ENCODE measurements around the gene ABCB6.

The ABCB6 gene

DNA sequence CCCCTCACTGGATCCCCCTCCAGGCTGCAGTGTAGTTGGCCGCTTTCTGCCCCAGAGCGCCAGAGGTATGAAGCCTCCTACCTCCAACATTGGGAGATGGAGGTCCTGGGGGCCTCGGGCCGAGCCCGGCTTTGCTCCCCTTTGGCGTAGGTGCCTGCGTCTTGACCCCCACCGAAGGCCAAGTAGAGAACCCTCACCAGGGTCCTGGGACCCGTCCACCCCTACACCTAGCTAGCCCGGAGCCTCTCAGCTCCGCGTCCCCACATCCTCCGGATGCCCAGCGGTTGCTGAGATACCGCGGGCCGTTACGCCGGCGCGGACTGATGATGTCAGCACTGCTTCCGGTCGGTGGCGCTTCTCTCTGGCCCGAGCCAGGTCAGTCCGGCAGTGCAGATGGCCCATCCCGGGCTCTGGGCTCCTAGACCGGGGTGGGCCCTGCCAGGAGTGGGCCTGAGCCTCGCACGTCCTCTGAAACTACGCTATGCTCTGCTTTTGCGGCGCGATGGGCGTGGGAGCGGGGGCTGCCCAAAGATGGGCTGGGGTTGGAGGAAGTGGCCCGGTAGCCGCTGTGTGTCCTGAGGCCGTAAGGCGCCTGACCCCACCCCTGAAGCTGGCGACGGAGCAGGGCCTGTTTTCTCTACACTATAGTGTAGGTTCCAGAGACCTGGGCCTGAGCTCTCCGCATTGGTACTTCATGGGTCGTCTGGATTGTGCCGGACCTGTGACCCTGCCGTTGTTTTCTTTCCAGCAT, 26.6 kb upstream of the ABCB6 start, which contains the start of the genes GLB1L and STK16:
GLB1L (minus strand) TSS at position 297 of the 751 bp plus-strand sequence. CDS start 1,871 bp downstream, outside the sequence.
STK16 (plus strand) TSS at position 332 of the 751 bp plus-strand sequence. CDS start 521 bp downstream, outside the sequence.
- DNase-seq = peak; percentile 90

DNA sequence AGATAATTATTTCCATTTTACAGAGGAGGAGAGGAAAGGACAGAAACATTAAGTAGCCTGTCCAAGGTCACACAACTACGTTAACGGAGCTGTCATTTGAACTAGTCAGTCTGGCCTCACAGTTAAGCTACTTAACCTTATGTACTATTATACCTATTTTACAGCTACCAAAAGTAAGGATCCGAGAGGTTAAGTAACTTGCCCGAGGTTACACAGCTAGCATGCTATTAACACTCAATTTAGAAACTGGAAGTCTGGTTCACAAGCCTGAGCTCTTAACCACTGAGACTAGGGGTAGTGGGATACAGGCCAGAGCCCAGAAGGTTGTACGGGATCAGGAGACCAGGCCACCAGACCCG, 26.0 kb upstream of the ABCB6 start:
- no peak for DNase-seq

DNA sequence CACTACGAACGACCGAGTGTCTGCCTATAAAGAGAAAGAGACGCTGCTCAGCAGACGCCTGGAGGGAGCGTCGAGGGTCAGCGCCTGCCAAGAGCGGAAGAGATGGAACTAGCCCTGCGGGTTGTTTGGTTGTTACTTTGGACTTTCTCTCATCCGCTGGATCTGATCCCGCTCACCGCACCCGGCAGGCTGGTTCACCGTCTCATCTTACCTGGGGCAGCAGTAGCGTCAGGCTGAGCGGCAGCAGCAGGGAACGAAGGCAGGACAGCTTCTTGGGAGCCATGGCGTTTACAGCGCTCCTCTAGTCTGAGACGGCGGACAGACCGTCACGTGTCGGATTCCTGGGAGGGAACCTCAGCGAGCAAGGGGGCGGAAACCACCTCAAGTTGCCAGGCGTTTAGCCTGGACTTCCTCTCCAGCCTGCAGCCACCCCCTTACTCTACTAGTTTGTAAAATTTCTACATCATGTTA, 24.6 kb upstream of the ABCB6 start:
- DNase-seq = no peak

DNA sequence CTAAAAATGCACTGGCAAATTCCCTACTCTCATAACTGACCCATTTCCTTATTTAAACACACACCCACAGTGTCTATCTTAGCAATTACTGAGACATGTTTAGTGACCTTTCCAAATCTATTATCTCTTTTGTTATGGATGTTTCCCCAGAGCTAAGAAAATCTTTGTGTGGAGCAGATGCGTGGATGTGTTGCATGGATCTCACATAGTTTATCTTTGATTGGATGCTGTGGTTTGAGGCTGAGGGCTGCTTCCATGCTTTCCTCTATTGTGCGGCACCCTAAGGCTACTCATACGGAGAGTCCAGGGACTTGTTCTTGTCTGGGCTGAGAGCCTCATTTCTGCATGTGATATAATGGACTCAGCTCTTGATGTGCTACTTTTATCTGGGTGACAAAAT, 15.6 kb upstream of the ABCB6 start:
- no peak for DNase-seq

DNA sequence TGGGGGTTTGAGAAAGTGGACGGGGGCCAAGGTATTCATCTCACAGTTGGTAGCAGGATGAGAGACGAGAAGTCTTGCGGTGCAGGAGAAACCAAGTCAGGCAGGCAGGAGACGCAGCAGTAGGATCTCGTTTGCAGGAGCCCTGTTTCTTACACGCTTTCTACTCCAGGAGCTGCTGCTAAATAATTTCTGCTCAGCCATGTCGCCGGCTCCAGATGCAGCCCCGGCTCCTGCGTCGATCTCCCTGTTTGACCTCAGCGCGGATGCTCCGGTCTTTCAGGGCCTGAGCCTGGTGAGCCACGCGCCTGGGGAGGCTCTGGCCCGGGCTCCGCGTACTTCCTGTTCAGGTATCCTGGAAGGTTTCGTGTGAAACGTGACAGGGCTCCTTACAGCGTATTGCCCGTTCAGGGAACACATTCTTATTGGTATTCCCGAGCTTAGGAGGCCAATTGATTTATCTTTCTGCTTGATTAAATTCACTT, 11.3 kb upstream of the ABCB6 start:
- DNase-seq = peak; percentile 59

DNA sequence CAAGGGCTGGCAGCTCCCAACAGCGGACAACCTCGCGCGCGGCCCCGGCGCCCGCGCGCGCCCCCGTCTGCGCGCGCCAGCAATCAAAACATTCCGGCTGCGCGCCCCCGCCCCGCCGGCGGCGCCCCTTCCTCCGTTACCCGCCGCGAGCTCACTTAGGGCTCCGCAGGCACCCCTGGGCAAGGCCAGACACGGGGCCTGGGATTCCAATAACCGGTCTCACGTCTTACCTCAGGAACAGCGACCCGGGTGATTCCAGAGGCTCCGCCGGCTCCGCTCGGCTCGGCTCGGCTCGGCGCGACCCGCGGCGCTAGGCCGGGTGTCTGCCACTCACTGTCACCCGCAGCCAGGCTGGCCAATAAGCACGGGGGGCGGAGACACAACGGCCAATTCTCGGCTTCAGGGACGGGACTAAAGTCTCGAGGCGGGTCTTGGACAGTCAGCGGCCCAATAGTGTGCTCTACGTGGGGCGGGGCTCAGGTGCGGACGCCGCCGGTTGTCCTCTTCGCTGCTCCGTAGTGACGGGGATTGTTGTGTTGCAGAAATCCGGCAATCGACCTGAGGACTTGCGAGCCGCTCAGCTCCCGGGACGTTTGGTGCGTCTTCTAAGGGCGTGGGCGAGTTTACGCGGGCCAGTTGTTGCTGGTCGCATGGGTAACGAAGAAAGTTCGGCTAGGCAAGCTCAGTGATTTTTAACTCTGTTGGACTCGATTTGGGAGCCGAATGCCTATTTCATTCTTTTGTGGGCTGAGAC, 10.7 kb upstream of the ABCB6 start, which contains the start of the genes ANKZF1 and ATG9A:
ANKZF1 (plus strand) TSS at position 502 of the 754 bp plus-strand sequence. CDS start 452 bp downstream, outside the sequence.
ATG9A (minus strand) TSS at position 332 of the 754 bp plus-strand sequence. CDS start 1,612 bp downstream, outside the sequence.
- DNase-seq = peak; percentile 96

DNA sequence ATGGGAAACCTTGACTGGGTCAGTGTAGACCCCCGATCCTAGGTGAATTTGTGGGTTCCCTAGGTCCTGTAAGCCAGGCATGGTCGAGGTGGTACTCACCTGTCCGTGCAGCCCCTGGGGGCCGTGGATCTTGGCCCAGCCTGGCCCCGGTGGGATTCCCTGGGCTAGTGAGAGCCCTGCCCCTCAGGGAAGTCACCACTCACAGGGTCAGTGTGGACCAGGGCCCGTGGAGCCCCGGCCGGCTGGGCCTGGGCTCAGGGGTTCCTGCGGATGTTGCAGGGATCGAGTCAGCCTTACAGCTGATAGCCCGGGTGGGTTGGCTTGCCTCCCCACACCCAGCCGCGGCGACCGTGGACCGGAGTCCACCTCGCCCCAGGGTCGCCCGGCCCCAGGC, 10.2 kb upstream of the ABCB6 start:
- no peak for DNase-seq

DNA sequence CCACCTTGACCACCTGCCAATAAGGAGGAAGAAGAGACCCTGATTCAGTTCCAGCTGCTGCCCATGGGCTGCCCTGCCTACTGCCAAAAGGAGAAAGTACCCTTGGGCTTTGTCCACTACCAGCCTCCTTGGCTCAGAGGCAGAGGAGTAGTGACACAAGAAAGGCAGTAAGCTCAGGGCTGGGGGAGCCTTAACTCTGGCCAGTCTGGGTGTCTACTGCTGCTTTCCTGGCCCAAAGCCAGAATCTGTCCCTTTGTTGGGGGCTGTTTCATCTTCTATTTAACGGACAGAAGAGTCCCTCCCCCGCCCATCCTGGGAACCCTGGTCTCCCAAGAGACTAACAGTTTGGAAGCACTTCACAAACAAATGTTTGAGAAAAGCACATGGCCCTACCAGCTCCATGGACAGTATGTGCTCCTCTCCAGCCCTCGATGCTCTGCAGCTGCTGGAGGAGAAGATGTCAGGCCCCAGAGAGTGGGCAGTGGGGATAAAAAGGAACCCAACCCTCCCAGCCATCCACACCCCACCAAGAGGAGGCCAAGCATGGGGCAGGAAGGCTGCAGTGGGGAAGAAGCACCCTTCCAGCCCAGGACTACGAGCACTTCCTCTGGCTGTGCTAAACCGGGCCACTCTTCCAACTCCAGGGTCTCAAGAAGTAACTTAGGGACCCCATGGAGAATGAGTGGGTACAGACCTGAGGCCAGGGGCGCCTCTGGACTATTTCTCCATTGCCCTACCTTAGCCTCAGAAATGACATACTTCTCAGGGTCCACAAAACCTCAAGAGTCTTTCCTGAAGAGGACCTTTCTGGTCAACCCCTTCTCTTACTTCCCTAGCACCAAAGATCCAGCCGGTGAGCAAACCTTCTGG, 9.5 kb upstream of the ABCB6 start:
- DNase-seq = no peak

DNA sequence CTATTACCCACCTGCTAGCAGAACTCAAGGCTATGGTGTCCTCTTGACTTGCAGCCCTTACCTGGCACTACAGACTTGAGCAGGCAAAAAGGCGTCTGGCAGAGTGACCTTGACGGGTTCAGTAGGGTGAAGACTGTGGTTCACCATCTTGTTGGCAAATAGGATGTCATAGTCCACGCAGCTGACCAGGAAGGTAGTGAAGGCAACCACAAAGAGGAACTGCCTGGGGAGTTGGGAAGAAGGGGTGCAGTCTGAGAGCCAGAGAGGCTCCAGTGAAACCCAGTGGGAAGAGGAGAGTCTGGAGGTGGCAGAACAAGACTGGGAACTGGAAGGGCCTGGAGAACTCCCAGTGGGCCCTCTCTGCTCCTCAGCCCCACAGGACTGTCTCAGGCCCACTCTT, 6.6 kb upstream of the ABCB6 start:
- no peak for DNase-seq

DNA sequence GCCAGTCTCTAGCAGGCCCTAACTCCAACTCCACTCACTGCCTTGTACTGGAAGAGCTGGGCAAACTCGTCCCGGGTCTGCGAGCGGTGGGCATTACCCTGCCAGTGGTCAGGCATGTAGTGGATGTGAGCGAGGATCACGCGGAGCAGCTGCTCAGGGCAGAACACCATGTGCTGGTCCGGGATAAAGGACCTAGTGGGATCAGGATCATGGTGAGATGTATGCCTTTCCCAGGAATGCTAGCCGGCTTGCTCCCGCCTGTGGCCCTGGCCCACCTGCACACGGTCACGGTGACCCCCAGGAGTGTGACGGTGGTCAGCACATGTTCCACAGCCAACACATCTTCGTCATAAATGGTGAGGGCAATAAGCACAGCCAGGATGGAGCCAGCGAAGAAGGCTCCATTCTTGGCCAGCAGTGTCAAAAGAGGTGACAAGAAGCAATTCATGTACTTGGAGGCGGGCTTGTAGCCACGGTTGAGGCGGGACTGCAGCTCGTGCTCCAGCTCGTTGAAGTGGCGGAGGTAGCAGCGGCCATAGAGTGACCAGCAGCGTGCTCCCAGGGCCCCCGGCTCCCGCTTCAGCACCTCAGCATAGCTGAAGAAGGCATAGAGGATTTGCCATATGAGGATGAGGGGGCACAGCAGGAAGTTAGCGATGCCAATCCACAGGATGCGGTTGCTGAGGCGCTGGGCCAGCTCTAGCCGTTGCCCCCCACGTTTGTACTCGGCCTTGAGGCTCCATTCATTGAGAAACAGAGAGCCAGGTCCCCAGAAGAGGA, 5.3 kb upstream of the ABCB6 start:
- DNase-seq = no peak

DNA sequence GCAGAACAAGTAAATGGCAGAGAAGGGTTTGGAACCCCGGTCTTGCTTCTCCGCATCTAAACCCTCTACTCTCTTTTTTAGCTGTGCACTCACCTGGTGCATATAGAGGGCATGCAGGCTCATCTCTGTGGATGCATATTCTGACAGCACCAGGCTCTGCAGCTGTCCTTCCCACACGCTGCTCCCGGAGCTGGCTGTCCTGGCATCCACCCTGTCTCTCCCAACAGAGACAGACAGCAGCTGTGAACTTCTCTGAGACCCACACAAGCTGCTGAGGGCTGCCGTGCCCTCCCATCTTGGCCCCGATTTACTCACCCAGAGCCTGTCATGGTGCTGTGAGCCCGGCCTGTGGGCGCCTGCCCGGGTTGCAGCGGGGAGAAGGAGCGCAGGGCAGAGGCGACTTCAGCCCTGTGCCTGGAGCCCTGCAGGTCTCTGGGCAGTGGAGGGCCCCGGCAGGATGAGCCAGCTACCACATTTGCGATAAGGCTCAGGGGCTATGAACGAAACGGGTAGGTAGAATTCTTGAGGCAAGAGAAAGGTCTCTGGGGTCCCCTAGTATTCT, 3.3 kb upstream of the ABCB6 start:
- DNase-seq = no peak

DNA sequence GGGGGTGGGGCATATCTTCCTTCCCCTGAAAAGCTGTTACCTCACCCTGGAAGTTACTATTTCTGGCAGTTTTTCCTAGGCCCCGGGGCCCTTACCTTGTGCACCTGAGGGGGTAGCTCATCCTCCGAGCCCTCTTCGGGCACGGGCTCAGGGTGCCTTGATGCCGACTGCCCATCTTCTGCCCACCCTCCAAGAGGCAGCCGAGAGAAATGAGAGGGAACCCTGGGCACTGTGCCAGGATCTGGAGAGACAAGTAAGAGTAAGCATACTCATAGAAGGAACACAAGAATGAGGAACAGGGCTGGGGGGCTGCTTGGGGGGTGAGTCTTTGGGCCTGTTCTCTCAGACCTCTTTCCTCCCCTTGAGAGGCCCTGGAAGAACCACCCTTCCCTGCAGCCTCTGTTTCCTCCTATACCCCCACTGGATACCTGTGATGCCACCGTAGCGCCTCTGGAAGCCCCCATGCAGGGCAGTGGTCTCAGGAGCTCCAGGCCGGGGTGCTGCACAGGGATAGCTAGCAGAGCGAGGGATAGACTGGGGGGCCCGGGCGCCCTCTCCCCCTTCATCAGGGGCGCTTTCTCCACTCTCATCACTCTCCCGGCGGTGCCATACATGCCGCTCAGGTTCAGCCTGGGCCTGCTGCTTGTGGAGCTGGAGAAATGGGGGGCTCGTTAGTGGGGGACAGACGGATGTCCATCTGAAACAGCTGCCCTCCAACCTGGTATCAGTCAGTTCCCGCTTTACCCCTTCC, 2.1 kb upstream of the ABCB6 start:
- DNase-seq = no peak

DNA sequence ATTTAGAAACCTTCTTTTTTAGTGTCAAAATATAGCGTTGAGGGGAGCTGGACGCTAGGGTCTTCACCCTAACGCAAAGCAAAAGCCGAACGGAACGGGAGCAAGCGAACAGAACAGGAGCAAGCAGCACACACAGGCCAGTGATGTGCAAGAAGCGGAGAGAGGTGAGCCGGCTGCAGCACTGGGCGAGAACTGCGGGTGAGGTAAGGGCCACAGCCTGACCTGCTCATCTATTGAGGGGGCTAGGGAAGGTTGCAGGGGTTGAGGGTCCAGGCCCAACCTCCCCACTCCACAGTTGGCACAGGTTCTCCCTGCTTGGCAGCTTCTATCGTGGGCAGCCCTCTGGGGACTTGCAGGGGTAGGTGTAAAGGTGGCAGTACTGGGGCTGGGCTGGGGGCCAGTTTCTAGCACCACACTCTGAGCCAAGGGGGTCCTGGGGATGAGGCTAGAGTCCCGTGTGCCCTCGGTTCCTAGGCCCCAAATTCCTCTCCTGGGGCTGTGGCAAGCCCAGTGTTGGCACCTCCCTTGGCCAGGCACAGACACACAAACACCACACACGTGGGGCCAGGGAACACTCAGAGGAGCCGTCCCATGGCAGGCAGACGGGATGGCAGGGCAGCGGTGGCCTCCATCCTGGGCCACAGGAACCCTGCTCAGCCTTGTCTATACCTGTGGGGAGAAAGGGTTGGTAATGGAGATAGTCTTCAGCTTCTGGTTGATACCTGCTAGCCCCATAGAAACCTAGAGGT, 1.2 kb upstream of the ABCB6 start:
- DNase-seq = no peak

DNA sequence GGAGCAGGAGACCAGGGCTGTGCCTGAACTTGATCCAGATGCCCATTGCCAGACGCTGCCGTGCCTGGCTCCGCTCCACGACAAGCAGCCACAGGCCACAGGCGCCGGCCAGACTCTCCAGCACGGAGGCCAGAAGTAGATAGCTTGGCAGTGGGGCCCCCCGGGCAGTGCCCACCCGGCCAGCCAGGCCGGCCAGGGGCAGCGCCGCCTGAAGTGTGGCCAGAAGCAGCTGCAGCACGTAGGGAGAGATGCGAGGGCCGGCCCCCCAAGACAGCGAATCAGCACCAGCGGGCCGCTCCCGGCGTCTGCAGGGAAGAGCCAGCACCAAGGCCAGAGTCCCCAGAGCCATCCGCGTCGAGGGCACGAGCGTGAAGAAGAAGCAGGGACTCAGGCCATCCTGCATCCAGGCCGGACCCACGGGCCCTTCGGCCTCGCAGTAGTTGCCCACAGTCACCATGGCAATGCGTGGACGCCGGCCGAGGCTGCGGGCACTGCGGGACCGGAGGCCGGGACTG, 484 bp downstream of the ABCB6 start:
- peak; percentile 31 for DNase-seq

DNA sequence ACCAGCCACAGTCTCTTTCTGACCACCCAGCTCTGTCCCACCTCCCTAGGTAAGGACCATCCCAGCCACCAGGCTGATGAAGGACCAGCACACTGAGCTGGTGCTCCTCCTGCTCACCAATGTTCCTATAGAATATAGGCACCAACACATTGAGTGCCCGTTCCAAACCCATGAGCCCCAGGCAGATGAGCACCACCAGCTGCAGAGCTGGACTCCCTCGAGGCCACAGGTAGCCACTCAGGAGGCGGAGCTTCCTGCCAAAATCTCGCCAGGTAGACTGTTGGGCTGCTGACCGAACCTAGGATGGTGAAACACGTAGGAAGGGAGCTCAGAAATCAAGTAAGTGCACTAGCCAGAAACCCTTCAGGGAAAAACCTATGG, 2.2 kb downstream of the ABCB6 start:
- DNase-seq = no peak

DNA sequence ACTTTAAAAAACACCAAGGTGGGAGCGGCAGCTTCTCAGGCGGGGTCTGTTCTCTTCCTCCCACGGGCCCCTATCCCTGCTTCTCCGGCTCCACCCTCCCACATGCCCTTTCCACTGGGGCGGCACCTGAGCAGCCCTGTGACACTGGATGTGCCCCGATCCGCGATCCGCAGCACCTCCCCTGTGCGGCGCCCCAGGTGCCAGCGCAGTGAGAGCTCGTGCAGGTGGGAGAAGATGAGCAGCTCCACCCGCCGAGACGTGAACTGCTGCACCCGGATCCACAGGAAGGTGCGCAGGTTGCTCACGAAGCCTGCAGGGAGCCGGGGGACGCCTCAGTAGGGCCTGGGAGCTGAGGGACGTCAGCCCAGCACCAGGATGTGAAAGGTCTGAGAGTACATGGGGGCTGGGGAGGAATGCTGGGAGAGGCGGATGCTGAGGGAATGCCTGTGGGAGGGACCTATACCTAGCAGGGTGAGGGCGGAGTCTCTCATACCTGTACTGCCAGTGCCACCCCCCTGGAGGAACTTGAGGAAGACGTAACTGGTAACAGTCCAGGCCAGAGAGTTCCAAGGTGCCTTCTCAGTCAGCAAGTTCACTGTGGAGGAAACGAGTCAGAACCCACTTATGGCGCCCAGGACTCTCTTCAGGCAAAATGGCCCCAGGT, 2.8 kb downstream of the ABCB6 start:
- no peak for DNase-seq

DNA sequence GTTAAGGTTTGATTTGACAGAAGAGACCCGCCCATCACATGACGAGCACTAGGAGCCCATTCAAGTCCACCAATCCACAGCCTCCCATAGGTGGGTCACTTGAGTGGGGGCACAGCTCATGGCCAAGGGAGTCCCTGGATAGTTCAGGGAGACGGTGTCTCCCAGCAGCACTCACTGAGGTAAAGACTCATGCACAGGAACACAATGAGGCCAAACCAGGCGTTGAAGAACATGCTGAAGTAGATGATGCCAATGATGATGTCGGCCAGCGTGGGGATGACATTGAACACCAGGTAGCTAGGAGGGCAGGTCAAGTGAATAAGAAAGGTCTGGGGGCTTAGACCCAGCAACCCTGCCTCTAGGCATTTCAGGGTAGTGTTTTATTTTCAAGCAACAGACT, 4.0 kb downstream of the ABCB6 start:
- DNase-seq = no peak

DNA sequence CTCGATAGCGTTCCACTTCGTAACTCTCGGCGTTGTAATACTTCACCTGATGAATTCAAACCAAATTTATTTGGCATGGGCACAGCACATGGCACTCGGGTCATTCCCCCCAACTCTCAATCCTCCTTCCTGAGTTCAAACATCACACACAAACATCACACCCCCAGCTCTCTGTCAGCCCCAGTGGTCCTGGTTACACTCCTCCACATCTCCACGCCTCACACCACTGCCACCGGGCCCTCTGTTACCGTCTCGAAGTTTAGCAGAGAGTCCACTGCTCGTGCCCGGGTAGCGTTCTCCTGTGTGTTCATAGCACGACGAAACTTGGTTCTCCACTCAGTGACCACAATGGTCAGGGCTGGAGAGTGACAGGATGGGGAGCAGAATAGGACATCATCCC, 4.6 kb downstream of the ABCB6 start:
- DNase-seq = no peak

DNA sequence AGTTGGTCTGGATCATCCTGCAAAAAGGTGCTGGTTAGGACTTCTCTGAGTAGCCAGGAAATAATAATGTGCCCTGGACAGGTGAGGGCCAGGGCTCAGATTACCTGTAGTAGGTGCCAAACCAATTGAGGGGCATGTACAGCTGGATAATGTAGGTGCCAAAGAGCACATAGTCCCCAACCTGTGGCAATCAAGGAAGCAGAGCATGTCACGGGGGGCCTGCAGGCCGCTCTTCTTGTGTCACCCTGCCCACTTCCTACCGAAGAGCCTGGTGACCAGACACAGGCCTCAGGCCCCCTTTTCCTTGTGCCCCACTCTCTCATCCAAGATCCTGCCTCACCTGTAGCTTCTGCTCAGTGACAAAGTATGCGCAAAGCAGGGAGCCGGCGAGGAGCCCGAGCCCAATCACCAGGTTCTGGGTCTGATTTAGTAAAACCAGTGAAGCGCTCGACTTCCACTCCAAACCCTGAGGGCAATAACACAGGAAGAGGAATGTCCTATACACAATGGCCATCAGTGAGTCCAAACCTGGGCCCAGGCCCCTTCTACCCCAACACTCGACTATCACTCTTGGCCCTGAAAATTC, 5.2 kb downstream of the ABCB6 start:
- DNase-seq = no peak

Measured in RPMI8226 (cell line).